ENCODE data around the gene MAPK1IP1L. TPM values are rescaled to one million over a fixed set of nuclear protein-coding genes. Genes with fewer than 3 reads are reported as not detected.

Gene MAPK1IP1L
- polyA plus RNA-seq, 1 experiment: 65.3 TPM

DNA sequence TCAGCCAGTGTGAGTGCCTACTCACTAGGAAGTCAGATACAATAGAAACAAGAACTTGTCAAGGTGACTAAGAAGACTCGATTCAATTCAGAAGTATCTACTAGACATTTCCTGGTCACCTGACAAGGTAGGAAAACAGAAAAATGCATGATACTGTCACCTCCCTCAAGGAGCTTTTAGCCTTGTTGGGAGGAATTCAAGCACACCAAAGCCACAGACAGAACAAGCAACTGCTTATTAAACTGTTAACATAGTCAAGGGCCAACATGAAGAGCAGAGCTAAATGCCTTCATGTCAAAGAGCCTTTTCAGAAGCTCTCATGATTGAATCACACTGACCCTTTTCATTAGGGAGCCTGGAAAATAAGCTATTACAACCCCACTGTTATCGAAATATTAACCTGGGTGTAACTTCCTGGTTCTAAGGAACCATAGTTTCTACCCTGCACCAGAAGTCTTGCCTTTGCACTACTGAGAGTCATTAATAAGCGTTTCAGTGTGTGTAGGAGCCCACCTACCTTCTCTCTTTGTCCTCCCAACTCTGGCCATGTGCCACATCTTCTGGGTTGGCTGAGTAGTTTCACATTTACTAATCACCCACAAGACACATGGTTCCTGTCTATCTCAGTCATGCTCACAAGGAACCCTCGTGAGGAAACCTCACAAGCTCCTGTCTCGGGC, 46.6 kb downstream of the MAPK1IP1L start:
- ChIA-PET CTCF (interaction anchor here (1.1 kb wide), 1 partner anchor 63 kb away, joined by 3 read pairs; no protein-coding TSS in a partner anchor), POLR2A (no interaction called here)
- TF ChIP-seq, protein P1, sequence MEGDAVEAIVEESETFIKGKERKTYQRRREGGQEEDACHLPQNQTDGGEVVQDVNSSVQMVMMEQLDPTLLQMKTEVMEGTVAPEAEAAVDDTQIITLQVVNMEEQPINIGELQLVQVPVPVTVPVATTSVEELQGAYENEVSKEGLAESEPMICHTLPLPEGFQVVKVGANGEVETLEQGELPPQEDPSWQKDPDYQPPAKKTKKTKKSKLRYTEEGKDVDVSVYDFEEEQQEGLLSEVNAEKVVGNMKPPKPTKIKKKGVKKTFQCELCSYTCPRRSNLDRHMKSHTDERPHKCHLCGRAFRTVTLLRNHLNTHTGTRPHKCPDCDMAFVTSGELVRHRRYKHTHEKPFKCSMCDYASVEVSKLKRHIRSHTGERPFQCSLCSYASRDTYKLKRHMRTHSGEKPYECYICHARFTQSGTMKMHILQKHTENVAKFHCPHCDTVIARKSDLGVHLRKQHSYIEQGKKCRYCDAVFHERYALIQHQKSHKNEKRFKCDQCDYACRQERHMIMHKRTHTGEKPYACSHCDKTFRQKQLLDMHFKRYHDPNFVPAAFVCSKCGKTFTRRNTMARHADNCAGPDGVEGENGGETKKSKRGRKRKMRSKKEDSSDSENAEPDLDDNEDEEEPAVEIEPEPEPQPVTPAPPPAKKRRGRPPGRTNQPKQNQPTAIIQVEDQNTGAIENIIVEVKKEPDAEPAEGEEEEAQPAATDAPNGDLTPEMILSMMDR (IDR thresholded peaks at IDR 0.05; ENCODE audit: low read depth, low read length): no peak
- Histone ChIP-seq H3K4me3 (ENCODE audit: low read depth, low read length) (no peak overlapping the region), H3K9me3 (ENCODE audit: control insufficient read depth, insufficient read depth, low read length) (no peaks in the 10 kb centered on the region), H3K27me3 (ENCODE audit: control insufficient read depth, insufficient read depth, low read length) (no peaks in the 10 kb centered on the region), H3K27ac (ENCODE audit: low read depth, low read length) (no peak overlapping the region)
- DNase-seq (ENCODE audit: low read depth, low spot score): no peak

DNA sequence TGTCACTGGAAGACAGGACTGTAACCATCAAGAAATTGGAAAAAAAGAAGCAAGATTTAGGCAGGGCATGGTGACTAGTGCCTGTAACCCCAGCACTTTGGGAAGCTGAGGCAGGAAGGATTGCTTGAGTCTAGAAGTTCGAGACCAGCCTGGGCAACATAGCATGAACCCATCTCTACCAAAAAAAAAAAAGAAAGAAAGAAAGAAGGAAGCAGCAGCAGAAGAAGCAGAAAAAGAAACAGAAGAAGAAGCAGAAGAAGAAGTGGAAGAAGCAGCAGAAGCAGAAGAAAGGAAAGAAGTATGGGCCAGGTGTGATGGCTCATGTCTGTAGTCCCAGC, 47.1 kb downstream of the MAPK1IP1L start:
- TF ChIP-seq, protein P1 (IDR thresholded peaks at IDR 0.05; ENCODE audit: low read depth, low read length): no peak
- H3K4me3 ChIP-seq (ENCODE audit: low read depth, low read length): no peak overlapping the region
- DNase-seq (ENCODE audit: low read depth, low spot score): no peak
- H3K27me3 ChIP-seq (ENCODE audit: control insufficient read depth, insufficient read depth, low read length): no peaks in the 10 kb centered on the region
- ChIA-PET CTCF (no interaction called here), POLR2A (no interaction called here)
- no peaks in the 10 kb centered on the region for H3K9me3 ChIP-seq (ENCODE audit: control insufficient read depth, insufficient read depth, low read length)
- no peak overlapping the region for H3K27ac ChIP-seq (ENCODE audit: low read depth, low read length)

DNA sequence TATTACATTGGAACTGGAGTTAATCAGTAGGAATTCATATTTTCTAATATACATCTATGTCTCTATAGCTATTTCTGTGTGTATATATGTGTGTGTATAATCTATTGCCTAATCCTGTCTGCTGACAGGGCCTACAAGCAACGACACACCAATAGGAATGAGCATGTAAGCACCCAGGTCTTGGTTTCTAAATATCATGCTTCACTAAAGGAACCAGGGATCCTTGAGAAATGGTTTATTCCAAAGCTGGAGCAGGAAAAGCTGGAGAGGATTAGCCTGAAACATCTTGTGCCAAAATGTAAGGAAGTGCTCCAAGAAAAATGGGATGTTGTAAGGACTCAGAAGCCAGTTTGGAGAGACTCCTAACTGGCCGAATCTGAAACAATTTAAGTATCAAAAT, 48.3 kb downstream of the MAPK1IP1L start:
- Histone ChIP-seq H3K27ac (ENCODE audit: low read depth, low read length) (peak overlapping the region; percentile 39), H3K9me3 (ENCODE audit: control insufficient read depth, insufficient read depth, low read length) (peaks cover 9% of the 10 kb centered on the region; the same call in 1 of the 2 replicates), H3K4me3 (ENCODE audit: low read depth, low read length) (no peak overlapping the region), H3K27me3 (ENCODE audit: control insufficient read depth, insufficient read depth, low read length) (no peaks in the 10 kb centered on the region)
- TF ChIP-seq, protein P1 (IDR thresholded peaks at IDR 0.05; ENCODE audit: low read depth, low read length): no peak
- CTCF ChIA-PET: interaction anchor here (1.0 to 1.2 kb wide), 3 partner anchors 10 to 61 kb away, joined by 4 to 6 read pairs (median 4); no protein-coding TSS in a partner anchor
- POLR2A ChIA-PET: interaction anchor here (0.7 to 1.2 kb wide), 3 partner anchors 8 to 73 kb away, joined by 3 to 6 read pairs (median 6); partner anchors contain the start of genes SOCS4 and WDHD1
- DNase-seq (ENCODE audit: low read depth, low spot score): peak; percentile 20

DNA sequence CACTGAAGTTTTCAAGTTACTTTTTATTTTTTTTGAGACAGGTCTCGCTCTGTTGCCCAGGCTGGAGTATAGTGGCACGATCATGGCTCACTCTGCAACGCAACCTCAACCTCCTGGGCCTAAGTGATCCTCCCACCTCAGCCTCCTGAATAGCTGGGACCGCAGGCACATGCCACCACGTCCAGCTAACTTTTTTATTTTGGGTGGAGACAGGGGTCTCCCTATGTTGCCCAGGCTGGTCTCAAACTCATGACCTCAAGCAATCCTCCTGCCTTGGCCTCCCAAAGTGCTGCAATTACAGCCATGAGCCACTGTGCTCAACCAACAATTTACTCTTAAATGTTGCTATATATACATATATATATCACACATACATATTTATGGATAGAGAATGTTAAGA, 50.3 kb downstream of the MAPK1IP1L start:
- TF ChIP-seq, protein P1 (IDR thresholded peaks at IDR 0.05; ENCODE audit: low read depth, low read length): no peak
- no peaks in the 10 kb centered on the region for H3K27me3 ChIP-seq (ENCODE audit: control insufficient read depth, insufficient read depth, low read length)
- no peak for DNase-seq (ENCODE audit: low read depth, low spot score)
- POLR2A ChIA-PET: no interaction called here
- H3K27ac ChIP-seq (ENCODE audit: low read depth, low read length): peak overlapping the region; percentile 85
- CTCF ChIA-PET: interaction anchor here (0.6 kb wide), 1 partner anchor 12 kb away, joined by 11 read pairs; no protein-coding TSS in a partner anchor
- H3K9me3 ChIP-seq (ENCODE audit: control insufficient read depth, insufficient read depth, low read length): peaks cover 9% of the 10 kb centered on the region; the same call in 1 of the 2 replicates
- H3K4me3 ChIP-seq (ENCODE audit: low read depth, low read length): no peak overlapping the region

DNA sequence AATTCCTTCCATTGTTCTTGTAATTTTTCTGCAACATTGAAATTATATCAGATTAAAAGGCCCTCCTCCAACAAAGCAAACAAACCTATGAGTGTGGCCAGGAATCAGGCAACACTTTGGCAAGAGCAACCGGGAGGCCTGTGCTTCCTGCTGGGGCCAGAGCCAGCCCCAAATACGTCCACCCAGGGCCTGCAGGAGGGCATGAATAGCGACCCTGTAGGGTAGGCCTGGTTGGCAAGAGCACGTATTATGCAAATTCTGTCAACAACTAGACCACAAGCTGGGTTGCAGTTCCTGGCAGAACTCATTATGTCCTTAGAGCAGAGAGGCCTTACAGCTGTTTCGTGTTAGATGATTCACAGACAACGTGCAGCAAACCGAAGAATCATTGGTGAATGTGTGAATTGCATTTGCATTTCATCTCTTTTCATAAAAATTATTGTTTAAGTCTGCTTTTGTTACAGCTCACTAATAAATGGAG, 50.7 kb downstream of the MAPK1IP1L start:
- no peaks in the 10 kb centered on the region for H3K27me3 ChIP-seq (ENCODE audit: control insufficient read depth, insufficient read depth, low read length)
- ChIA-PET POLR2A (interaction anchor here (0.5 to 1.9 kb wide), 3 partner anchors 16 to 30 kb away, joined by 4 to 15 read pairs (median 4); partner anchors contain the start of gene LGALS3), CTCF (interaction anchor here (0.6 to 1.5 kb wide), 3 partner anchors 12 to 59 kb away, joined by 4 to 11 read pairs (median 7); partner anchors contain the start of gene MAPK1IP1L)
- TF ChIP-seq, protein P1 (IDR thresholded peaks at IDR 0.05; ENCODE audit: low read depth, low read length): no peak
- DNase-seq (ENCODE audit: low read depth, low spot score): peak; percentile 84
- H3K9me3 ChIP-seq (ENCODE audit: control insufficient read depth, insufficient read depth, low read length): peaks cover 9% of the 10 kb centered on the region
- no peak overlapping the region for H3K4me3 ChIP-seq (ENCODE audit: low read depth, low read length)
- H3K27ac ChIP-seq (ENCODE audit: low read depth, low read length): peak overlapping the region; percentile 85
